Stimulated activated naive CD4-positive, alpha-beta T cell (primary cell): ENCODE results near the gene ERC1.

Experiments
- DNase-seq, 6 experiments: peaks; one replicate each; lab custom pipeline; 2025; lab: John Stamatoyannopoulos, UW

The ERC1 gene

DNA sequence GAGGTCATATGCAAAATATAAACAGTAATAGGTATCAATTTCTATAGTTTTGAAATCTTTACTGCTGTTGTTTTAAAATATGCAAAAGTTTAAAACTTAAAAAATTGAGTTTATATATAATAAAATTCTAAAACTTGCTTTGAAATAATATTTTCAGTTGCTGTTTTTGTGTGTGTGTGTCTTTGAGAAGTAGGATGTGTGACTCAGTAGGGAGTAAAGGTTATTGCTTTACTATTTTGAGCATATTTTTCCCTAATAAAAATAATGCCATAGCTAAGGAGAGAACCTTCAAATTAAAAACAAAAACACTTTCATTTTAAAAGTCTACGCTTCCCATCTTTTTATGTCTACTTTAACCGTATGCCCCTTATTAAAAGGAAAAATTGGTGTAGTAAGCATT is 365.3 kb downstream of the ERC1 start:
- DNase-seq, result no peak

GRCh38 chr12:1357171-1357570 is 366.1 kb downstream of the ERC1 start:
- DNase-seq, result no peak

DNA sequence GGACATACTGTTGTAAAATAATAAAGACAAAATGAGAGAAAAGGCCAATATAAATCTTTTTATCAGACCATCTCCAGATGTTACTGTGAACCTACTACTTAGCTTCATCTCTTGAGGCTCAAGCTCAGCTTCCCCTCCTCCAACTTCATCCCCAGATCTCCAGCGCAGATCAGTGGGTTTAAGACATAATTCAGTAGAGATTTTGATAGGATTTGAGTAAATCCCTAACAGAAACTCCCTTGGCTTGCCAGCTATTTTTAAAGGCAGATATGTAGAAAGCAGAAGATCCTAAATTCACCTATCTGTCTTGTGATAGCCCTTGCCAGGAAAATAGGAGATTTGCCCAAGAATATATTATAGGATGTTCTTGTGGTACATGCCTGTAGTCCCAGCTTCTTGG is 366.7 kb downstream of the ERC1 start:
- DNase-seq, result no peak

- DNase-seq, result no peak
These were observed 369.6 kb downstream of the ERC1 start for GRCh38 chr12:1360441-1361210.

- no peak for DNase-seq
These were observed 371.2 kb downstream of the ERC1 start for GRCh38 chr12:1362143-1362662.

DNA sequence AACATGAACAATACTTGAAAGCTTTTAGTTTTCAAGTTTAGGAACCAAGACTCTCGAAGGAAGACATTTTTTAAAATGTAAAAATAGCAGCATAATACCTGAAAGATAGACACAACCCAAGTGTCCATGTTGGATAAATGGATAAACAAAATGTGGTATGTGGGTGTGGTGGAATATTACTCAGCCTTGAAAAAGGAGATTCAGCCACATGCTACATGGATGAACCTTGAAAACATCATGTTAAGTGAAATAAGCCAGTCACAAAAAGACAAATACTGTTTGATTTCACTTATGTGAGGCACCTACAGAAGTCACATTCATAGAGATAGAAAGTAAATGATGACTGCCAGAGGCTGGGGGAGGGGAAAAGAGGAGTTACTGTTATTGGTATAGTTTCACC is 374.7 kb downstream of the ERC1 start:
- DNase-seq, result no peak

- DNase-seq, result no peak
These were observed 376.6 kb downstream of the ERC1 start for GRCh38 chr12:1367331-1368291.

DNA sequence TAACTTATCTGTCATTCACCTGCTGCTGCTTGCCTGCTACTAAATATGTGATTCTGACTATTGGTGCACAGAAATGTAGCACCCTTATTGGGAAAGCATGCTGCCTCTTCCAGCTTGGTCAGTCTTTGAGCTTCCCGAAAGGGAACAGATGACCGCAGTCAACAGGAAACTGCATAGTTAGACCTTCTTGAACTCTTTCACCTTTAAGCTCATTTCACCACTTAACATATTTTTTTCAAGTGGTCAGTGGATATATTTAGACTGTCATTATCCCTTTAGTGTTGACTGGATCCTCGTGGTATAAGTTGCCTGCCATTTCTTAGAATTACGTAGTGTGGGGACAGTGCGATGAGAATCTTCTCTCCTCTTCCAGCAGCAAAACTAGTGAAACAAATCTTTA is 378.4 kb downstream of the ERC1 start:
- no peak for DNase-seq

DNA sequence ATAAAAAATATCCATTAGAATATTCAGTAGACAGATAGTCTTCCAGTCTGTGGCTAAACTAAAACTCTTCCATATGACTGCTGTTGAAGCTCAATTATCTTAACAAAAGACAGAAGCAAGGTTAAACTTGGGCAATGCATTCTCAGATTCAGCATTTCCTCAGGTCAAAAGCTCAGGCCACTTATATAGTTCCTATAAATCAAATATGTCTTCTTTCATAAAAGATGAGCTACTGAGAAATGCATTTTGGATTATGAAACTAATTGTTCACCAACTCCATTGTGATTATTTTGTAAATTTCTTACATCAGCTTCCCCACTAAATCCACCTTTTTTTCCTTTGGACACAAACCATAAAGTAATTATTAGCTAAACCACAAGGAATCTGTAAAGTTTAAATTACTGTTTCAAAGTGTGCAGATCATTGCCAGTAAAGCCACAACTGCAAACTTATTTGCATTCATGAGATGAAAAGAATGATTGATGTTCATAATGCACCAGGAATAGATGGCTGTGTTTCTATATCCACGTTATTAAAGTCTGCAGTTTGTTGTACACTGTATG is 379.0 kb downstream of the ERC1 start:
- no peak for DNase-seq

GRCh38 chr12:1373901-1374735 is 383.1 kb downstream of the ERC1 start:
- DNase-seq, result no peak

DNA sequence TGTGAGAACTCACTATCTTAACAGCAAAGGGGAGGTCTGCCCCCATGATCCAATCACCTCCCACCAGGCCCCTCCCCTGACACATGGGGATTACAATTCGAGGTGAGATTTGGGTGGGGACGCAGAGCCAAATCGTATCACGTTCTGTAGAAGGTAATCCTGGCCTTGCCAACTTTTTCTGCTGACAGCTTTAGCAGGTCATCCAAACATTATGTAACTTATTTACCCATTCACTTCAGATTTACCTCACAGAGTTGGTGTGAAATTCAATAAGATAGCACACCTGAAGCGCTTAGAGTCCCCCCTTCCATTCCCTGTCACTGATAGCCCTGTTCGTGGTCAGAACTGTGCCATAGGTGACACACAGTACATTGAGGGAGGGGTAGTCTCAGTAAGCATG is 384.3 kb downstream of the ERC1 start:
- DNase-seq, result no peak

DNA sequence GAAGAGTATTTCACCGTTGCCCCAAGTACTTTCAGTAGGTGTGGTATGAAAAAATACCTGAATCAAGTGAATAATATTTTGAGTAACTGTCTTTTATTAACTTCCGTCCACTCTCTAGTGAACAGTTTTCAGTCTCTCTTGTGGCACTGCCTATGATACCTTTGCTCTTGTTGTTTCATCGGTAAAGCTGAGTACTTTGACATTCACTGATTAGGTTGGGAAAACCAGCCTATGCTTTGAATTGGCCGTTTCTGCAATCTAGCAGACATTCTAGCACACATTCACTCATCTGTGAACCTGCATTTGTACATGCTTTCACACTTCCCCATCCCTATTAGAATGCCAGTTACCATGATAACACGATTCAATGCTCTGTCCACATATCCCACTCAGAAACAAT is 386.1 kb downstream of the ERC1 start:
- DNase-seq, result no peak

DNA sequence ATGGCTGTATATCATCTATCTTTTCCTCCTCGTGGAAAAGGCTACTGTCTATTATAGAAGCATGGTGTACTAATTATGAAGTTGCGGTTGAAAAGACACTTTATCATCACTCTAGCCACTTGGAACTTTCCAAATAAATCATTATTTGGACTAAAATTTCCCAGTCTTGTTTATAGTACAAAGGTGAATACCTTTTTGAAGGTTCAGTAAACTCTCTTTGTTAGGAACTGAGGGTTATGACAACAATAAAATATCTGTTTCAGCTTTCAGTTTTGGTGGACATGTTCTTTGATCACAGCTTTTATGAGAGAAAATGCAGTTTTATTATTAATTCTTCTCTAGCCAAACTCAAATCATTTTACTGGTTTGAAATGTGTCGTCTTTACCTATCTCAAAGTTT is 386.7 kb downstream of the ERC1 start:
- no peak for DNase-seq

- DNase-seq, result no peak
These were observed 389.3 kb downstream of the ERC1 start for GRCh38 chr12:1380171-1380851.

- DNase-seq, result no peak
These were observed 391.1 kb downstream of the ERC1 start for GRCh38 chr12:1382151-1382550.

DNA sequence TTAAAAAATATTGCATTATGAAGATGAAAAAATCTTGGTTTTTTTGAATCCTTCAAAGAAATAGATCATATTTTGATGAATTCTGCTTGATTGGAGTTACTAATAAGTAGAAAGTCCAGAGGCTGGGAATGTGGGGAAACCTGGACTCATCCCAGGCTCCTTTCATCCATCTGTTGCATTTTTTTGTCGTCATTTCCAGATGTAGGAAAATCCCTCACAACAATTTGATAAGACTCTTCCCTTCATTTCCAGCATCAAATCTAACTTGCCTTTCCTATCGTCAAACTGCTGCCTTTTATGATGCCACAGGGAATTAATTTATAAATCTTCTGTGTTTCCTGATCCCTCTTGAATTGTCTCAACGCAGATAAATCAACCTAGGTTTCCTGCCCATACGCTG is 391.8 kb downstream of the ERC1 start:
- DNase-seq, result no peak

DNA sequence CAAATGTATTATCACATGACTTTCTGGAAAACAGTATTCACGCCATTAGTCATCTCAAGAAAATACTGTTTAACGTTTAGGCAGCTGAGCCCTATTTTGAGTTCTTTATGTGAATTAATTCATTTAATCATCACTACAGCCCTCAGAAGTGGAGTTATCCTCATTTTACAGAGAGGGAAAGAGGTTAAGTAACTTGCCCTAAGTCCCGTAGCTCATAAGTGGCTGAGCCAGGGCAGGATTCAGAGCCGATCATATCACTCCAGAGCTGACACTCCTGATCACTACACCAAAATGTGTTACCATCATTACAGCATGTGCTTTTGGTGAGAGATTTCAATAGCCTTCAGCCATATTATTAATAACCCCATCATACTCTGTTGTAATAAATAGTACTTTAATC is 392.7 kb downstream of the ERC1 start:
- DNase-seq, result no peak

- no peak for DNase-seq
These were observed 393.9 kb downstream of the ERC1 start for GRCh38 chr12:1384910-1385309.

DNA sequence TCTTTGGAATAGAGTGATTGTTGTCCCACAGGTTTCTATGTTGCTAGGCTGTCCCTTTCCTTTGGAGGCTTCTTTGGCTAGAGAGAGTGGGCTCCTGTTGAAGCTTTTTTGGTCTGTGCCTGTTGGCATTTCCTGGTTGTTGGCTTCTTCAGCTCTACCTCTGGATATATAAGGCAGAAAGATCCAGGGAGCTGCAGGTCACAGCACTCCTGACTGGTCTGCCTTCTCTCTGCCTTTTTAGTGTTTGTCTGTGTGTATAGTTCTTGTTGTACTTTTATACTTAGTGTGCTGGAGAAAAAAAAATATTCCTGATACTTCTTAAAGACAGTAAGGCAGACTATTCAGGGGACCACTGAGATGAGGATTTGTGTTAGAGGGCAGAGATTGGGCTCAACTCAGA is 400.7 kb downstream of the ERC1 start:
- DNase-seq, result no peak

DNA sequence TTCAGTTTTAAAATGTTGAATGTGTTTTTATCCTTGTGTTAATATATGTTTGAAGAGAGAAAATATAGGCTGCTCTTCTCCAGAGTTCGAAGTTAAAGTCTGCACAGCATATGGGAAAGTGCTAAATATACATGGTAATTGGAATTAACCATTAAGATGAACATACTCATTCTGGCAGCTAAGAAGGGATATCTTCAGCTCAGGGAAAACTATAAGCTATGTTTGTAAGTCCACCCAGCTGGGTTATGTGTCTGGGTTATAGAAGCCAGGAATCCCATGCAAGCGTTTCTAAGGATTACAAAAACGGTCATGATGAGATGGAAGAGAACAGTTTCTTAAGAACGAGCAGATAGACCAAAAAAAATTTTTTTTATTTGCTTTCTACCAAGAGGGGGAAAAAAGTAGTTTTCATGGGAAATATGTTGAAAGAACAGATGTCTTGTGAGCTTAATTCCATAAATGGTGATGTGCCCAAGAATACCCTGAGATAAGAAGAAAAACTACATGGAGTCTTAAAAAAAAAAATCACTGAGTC is 404.5 kb downstream of the ERC1 start:
- DNase-seq, result no peak

GRCh38 chr12:1398673-1399072 is 407.6 kb downstream of the ERC1 start:
- DNase-seq, result no peak
